ENCODE data around the gene PIGQ. TPM values are rescaled to one million over a fixed set of nuclear protein-coding genes. Genes with fewer than 3 reads are reported as not detected.

Gene PIGQ
- total RNA-seq, 1 experiment from 2014 or later, result 83.5 TPM

DNA sequence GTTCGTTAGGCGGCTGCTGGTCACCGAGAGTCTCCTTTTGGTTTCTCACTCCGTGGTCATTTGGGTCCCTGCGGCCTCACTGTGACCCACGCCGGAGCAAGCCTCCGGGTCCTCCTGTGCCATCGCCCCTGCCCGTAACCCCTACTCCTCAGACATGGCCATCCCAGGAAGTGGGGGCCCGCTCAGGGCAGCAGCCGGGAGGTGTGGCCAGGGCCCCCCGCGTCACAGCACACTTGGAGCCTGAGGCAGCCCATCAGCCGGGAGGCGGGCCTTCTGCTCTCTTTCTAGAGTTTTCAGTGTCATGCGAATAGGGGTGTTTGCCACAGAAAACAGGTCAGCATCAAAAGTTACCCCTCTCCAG, 53.1 kb downstream of the PIGQ start:
- CTCF ChIA-PET, result no interaction called here
- ATAC-seq (no peak), DNase-seq (ENCODE audit: low read depth, low spot score) (no peak)
- H3K27me3 ChIP-seq (ENCODE audit: control insufficient read depth, insufficient read depth, low read length), result no peaks in the 10 kb centered on the region
- TF ChIP-seq, protein P1, sequence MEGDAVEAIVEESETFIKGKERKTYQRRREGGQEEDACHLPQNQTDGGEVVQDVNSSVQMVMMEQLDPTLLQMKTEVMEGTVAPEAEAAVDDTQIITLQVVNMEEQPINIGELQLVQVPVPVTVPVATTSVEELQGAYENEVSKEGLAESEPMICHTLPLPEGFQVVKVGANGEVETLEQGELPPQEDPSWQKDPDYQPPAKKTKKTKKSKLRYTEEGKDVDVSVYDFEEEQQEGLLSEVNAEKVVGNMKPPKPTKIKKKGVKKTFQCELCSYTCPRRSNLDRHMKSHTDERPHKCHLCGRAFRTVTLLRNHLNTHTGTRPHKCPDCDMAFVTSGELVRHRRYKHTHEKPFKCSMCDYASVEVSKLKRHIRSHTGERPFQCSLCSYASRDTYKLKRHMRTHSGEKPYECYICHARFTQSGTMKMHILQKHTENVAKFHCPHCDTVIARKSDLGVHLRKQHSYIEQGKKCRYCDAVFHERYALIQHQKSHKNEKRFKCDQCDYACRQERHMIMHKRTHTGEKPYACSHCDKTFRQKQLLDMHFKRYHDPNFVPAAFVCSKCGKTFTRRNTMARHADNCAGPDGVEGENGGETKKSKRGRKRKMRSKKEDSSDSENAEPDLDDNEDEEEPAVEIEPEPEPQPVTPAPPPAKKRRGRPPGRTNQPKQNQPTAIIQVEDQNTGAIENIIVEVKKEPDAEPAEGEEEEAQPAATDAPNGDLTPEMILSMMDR (IDR thresholded peaks at IDR 0.05), result no peak
- no peak for TF ChIP-seq SIN3A (IDR thresholded peaks at IDR 0.05; ENCODE audit: borderline replicate concordance, insufficient read depth, low read depth, low read length)
- TF ChIP-seq POLR2AphosphoS5 (IDR thresholded peaks at IDR 0.05; ENCODE audit: low read depth, low read length), result no peak
- TF ChIP-seq, protein P2, sequence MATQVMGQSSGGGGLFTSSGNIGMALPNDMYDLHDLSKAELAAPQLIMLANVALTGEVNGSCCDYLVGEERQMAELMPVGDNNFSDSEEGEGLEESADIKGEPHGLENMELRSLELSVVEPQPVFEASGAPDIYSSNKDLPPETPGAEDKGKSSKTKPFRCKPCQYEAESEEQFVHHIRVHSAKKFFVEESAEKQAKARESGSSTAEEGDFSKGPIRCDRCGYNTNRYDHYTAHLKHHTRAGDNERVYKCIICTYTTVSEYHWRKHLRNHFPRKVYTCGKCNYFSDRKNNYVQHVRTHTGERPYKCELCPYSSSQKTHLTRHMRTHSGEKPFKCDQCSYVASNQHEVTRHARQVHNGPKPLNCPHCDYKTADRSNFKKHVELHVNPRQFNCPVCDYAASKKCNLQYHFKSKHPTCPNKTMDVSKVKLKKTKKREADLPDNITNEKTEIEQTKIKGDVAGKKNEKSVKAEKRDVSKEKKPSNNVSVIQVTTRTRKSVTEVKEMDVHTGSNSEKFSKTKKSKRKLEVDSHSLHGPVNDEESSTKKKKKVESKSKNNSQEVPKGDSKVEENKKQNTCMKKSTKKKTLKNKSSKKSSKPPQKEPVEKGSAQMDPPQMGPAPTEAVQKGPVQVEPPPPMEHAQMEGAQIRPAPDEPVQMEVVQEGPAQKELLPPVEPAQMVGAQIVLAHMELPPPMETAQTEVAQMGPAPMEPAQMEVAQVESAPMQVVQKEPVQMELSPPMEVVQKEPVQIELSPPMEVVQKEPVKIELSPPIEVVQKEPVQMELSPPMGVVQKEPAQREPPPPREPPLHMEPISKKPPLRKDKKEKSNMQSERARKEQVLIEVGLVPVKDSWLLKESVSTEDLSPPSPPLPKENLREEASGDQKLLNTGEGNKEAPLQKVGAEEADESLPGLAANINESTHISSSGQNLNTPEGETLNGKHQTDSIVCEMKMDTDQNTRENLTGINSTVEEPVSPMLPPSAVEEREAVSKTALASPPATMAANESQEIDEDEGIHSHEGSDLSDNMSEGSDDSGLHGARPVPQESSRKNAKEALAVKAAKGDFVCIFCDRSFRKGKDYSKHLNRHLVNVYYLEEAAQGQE (IDR thresholded peaks at IDR 0.05; ENCODE audit: insufficient read depth in 1 of 2, low read depth in 2 of 2, low read length in 1 of 2), result no peak
- TF ChIP-seq TCF7L2 (IDR thresholded peaks at IDR 0.05; ENCODE audit: low read depth, low read length), result no peak
- TSS peak; percentile 81 for BruUV-seq (replicated peaks)
- H3K4me3 ChIP-seq (ENCODE audit: low read depth in 2 of 2, low read length in 2 of 2), result no peak overlapping the region
- H3K9me3 ChIP-seq (ENCODE audit: control insufficient read depth, insufficient read depth, low read depth, low read length), result no peaks in the 10 kb centered on the region
- POLR2A ChIA-PET, result no interaction called here
- in situ Hi-C loops (cut with HindIII; ENCODE audit: low pct_unique_long_range_greater_than_20kb, low sequenced_read_pairs) (no loop called here), intact Hi-C loops (cut with micrococcal nuclease; ENCODE audit: unreplicated experiment) (no loop called here)
- no peak overlapping the region; the same call in 1 of the 2 replicates for H3K27ac ChIP-seq (ENCODE audit: low read length)
- H3K36me3 ChIP-seq (ENCODE audit: control insufficient read depth, insufficient read depth, low read length), result no peaks in the 10 kb centered on the region
- H3K4me1 ChIP-seq (ENCODE audit: control insufficient read depth, insufficient read depth, low read length), result peaks cover 58% of the 10 kb centered on the region

DNA sequence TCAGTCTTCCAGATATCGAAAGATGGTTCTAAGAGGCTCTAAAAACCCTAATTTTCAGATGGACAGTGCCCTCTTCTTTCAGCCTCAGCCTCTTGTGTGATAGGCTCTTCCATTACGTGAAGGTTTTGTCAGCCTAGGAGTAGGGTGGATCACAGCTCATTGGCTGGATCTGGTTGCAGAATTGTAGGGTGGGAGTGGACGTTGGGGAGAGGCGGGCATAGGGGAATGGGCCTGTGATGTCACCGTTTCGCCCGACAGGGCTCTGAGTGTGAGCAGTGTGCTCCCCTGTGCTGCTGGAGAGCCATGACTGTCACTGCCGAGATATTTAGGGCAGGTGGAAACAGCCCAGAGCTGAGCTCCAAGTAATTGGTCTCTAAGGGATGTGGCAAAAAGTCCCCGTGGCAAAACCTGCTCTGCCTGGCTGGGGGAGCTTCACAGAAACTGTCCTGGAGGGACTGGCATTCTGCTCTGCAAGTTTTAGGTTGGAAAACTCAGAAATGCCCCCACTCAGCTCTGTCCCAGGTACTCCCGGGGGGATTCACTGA, 54.8 kb downstream of the PIGQ start:
- no peak overlapping the region for H3K4me3 ChIP-seq (ENCODE audit: low read depth in 2 of 2, low read length in 2 of 2)
- no peaks in the 10 kb centered on the region for H3K36me3 ChIP-seq (ENCODE audit: control insufficient read depth, insufficient read depth, low read length)
- peaks cover 67% of the 10 kb centered on the region for H3K4me1 ChIP-seq (ENCODE audit: control insufficient read depth, insufficient read depth, low read length)
- no TSS peak for BruUV-seq (replicated peaks)
- intact Hi-C loops (cut with micrococcal nuclease; ENCODE audit: unreplicated experiment) (no loop called here), in situ Hi-C loops (cut with HindIII; ENCODE audit: low pct_unique_long_range_greater_than_20kb, low sequenced_read_pairs) (no loop called here)
- peak overlapping the region; percentile 57; the same call in 1 of the 2 replicates for H3K27ac ChIP-seq (ENCODE audit: low read length)
- ChIA-PET POLR2A (no interaction called here), CTCF (no interaction called here)
- ATAC-seq (no peak), DNase-seq (ENCODE audit: low read depth, low spot score) (no peak)
- no peaks in the 10 kb centered on the region for H3K9me3 ChIP-seq (ENCODE audit: control insufficient read depth, insufficient read depth, low read depth, low read length)
- H3K27me3 ChIP-seq (ENCODE audit: control insufficient read depth, insufficient read depth, low read length), result no peaks in the 10 kb centered on the region
- TF ChIP-seq TCF7L2 (IDR thresholded peaks at IDR 0.05; ENCODE audit: low read depth, low read length) (no peak), POLR2AphosphoS5 (IDR thresholded peaks at IDR 0.05; ENCODE audit: low read depth, low read length) (no peak)
- TF ChIP-seq, protein P2 (IDR thresholded peaks at IDR 0.05; ENCODE audit: insufficient read depth in 1 of 2, low read depth in 2 of 2, low read length in 1 of 2), result no peak
- TF ChIP-seq, protein P1 (IDR thresholded peaks at IDR 0.05), result no peak
